Measurements from ENCODE around the gene PRCC. TPM values are rescaled to one million over a fixed set of nuclear protein-coding genes. Genes with fewer than 3 reads are reported as not detected.
A peak's percentile ranks its signal among the peaks of the same experiment; 100 is the strongest.

PRCC gene
- polyA plus RNA-seq, 12 donors, result 59.0 to 97.7 (median 65.5) TPM; not detected in 1

GRCh38 chr1:156812293-156812990, 45.1 kb downstream of the PRCC start:
- no peak for DNase-seq

GRCh38 chr1:156813298-156813697, 46.0 kb downstream of the PRCC start:
- DNase-seq, result no peak

- DNase-seq, result no peak
Observed at GRCh38 chr1:156813750-156814570, 46.6 kb downstream of the PRCC start.

GRCh38 chr1:156814571-156815260, 47.4 kb downstream of the PRCC start:
- no peak for DNase-seq

GRCh38 chr1:156815307-156815826, 48.0 kb downstream of the PRCC start:
- peak; percentile 85 for DNase-seq

GRCh38 chr1:156815961-156816422, 48.7 kb downstream of the PRCC start:
- DNase-seq, result no peak

GRCh38 chr1:156816561-156817328, 49.4 kb downstream of the PRCC start, which contains the start of gene SH2D2A:
TSS of gene SH2D2A (minus strand) at chr1:156816848. CDS start at chr1:156816708, 140 bp downstream.
- DNase-seq, result no peak

GRCh38 chr1:156821801-156822200, 54.5 kb downstream of the PRCC start:
- DNase-seq, result no peak

- DNase-seq, result no peak
Observed at GRCh38 chr1:156822680-156823079, 55.3 kb downstream of the PRCC start.

- no peak for DNase-seq
Observed at GRCh38 chr1:156823210-156823790, 56.0 kb downstream of the PRCC start.

GRCh38 chr1:156826630-156827029, 59.3 kb downstream of the PRCC start:
- no peak for DNase-seq

GRCh38 chr1:156828400-156829124, 61.2 kb downstream of the PRCC start:
- no peak for DNase-seq

GRCh38 chr1:156832434-156832833, 65.1 kb downstream of the PRCC start:
- no peak for DNase-seq

GRCh38 chr1:156833603-156834002, 66.3 kb downstream of the PRCC start:
- no peak for DNase-seq

GRCh38 chr1:156834322-156834721, 67.0 kb downstream of the PRCC start:
- DNase-seq, result no peak

GRCh38 chr1:156836041-156836654, 68.8 kb downstream of the PRCC start:
- no peak for DNase-seq

GRCh38 chr1:156836892-156837291, 69.6 kb downstream of the PRCC start:
- no peak for DNase-seq

GRCh38 chr1:156838972-156839371, 71.6 kb downstream of the PRCC start:
- no peak for DNase-seq

GRCh38 chr1:156839426-156840109, 72.2 kb downstream of the PRCC start:
- no peak for DNase-seq
